Body of pancreas (tissue), 4 donors: Measurements from ENCODE around the gene NAGLU. TPM values are rescaled to one million over a fixed set of nuclear protein-coding genes. Genes with fewer than 3 reads are reported as not detected.

Experiments used
- ATAC-seq: fragments of 150-250 bp; one replicate; pipeline ENCODE4 v1.9.1; 2016
- DNase-seq, 4 donors: peaks; one replicate each; pipeline ENCODE4 v3.0.0-alpha.2; 2019
- H3K27ac ChIP-seq, 4 donors: fragments of 200-600 bp; sonication (generic); 1 replicate in 3 of 4; 2 replicates in 1 of 4; pipeline versions ENCODE4 v1.5.1 to v1.6.1; 2016 to 2019; ENCODE audit warnings: mild to moderate bottlenecking in 1 of 4, mixed read lengths in 1 of 4, moderate library complexity in 1 of 4
- H3K27me3 ChIP-seq, 2 donors: fragments of 200-600 bp; sonication (generic); one replicate each; pipeline ENCODE4 v1.6.0; 2016; ENCODE audit warnings: mild to moderate bottlenecking in 1 of 2
- H3K36me3 ChIP-seq, 2 donors: fragments of 200-600 bp; sonication (generic); replicated peaks in 1 of 2; 2 replicates each; pipeline ENCODE4 v1.5.1; 2016; ENCODE audit warnings: low read depth in 2 of 2; ENCODE audit not compliant: insufficient read depth in 1 of 2
- H3K4me1 ChIP-seq: fragments of 200-600 bp; sonication (generic); one replicate; pipeline ENCODE4 v1.6.0; 2016
- H3K4me3 ChIP-seq, 2 donors: fragments of 200-600 bp; sonication (generic); 1 replicate in 1 of 2; 2 replicates in 1 of 2; pipeline ENCODE4 v1.5.1; 2016 to 2019
- H3K9me3 ChIP-seq, 3 donors: fragments of 200-600 bp; sonication (generic); 1 replicate in 2 of 3; 2 replicates in 1 of 3; pipeline ENCODE4 v1.5.1; 2016
- CTCF ChIP-seq, 7 experiments: fragments of 450-650 bp in 4 of 7; fragments of 200-600 bp in 3 of 7; sonication (generic) in 3 of 7; IDR thresholded peaks; one replicate each; pipeline ENCODE4 v1.5.1; 2016 to 2019; ENCODE audit warnings: antibody characterized with exemption in 7 of 7
- POLR2A ChIP-seq, 3 donors: fragments of 450-650 bp; IDR thresholded peaks; one replicate each; pipeline ENCODE4 v1.6.1; 2016; ENCODE audit warnings: antibody characterized with exemption in 3 of 3, mild to moderate bottlenecking in 2 of 3
- whole genome bisulfite sequencing, 2 donors: methylation state at CpG; one replicate each; pipeline ENCODE4 v1.1.5; 2017; 5-methylcytosine and 5-hydroxymethylcytosine counted together
- intact Hi-C: fragments of 100-400 bp; cut with DNase I; formaldehyde crosslinking; loops from one replicate; pipeline ENCODE4 v1.15.1; 2023
- total RNA-seq, 2 donors: library from RNA; depleted of rRNA; stranded (reverse); fragments of >200 nt; gene quantifications; one replicate each; pipeline ENCODE4 v1.1.0, GENCODE V29; 2016

Gene NAGLU
- total RNA-seq, 2 donors from 2014 or later: 46.4 to 110 TPM

- TF ChIP-seq CTCF (IDR thresholded peaks at IDR 0.05) (no peak), POLR2A (IDR thresholded peaks at IDR 0.05) (no peak)
- Histone ChIP-seq H3K4me3 (no peak overlapping the region), H3K36me3 (no peaks in the 10 kb centered on the region), H3K27me3 (no peaks in the 10 kb centered on the region), H3K9me3 (no peaks in the 10 kb centered on the region), H3K4me1 (no peaks in the 10 kb centered on the region), H3K27ac (no peak overlapping the region)
- intact Hi-C loops: loop anchor here (10.0 kb wide), 1 partner anchor 195 kb away; no protein-coding TSS in a partner anchor
- 79 to 83% methylated on average over 2 of the region's 2 CpGs for WGBS, 2 donors
- no peak for DNase-seq
- ATAC-seq: no peak
Observed at GRCh38 chr17:42509841-42510240, 26.2 kb upstream of the NAGLU start.

GRCh38 chr17:42512246-42512645 lies 23.8 kb upstream of the NAGLU start:
- ATAC-seq: no peak
- no peaks in the 10 kb centered on the region for H3K9me3 ChIP-seq
- H3K36me3 ChIP-seq: no peaks in the 10 kb centered on the region
- no peak overlapping the region for H3K4me3 ChIP-seq
- no peak overlapping the region for H3K27ac ChIP-seq
- no peaks in the 10 kb centered on the region for H3K27me3 ChIP-seq
- H3K4me1 ChIP-seq: peaks cover 4% of the 10 kb centered on the region
- no peak for DNase-seq
- TF ChIP-seq CTCF (IDR thresholded peaks at IDR 0.05): no peak
- TF ChIP-seq POLR2A (IDR thresholded peaks at IDR 0.05): no peak
- WGBS, 2 donors: 87 to 88% methylated on average over 8 to 9 of the region's 9 CpGs
- intact Hi-C loops: loop anchor here (10.0 kb wide), 1 partner anchor 197 kb away; no protein-coding TSS in a partner anchor

GRCh38 chr17:42512733-42513251 lies 23.2 kb upstream of the NAGLU start:
- Histone ChIP-seq H3K27me3 (no peaks in the 10 kb centered on the region), H3K27ac (no peak overlapping the region), H3K4me3 (no peak overlapping the region), H3K4me1 (peaks cover 10% of the 10 kb centered on the region), H3K9me3 (no peaks in the 10 kb centered on the region), H3K36me3 (no peaks in the 10 kb centered on the region)
- WGBS, 2 donors: 71 to 74% methylated on average over 5 to 6 of the region's 6 CpGs
- intact Hi-C loops: loop anchor here (10.0 kb wide), 1 partner anchor 198 kb away; no protein-coding TSS in a partner anchor
- TF ChIP-seq CTCF (IDR thresholded peaks at IDR 0.05): no peak
- TF ChIP-seq POLR2A (IDR thresholded peaks at IDR 0.05): no peak
- ATAC-seq (no peak), DNase-seq (no peak)

- TF ChIP-seq CTCF (IDR thresholded peaks at IDR 0.05): no peak
- TF ChIP-seq POLR2A (IDR thresholded peaks at IDR 0.05): no peak
- intact Hi-C loops: loop anchor here (10.0 kb wide), 1 partner anchor 199 kb away; no protein-coding TSS in a partner anchor
- no peak for ATAC-seq
Observed at GRCh38 chr17:42513686-42514085, 22.4 kb upstream of the NAGLU start.

GRCh38 chr17:42514279-42514678 lies 21.8 kb upstream of the NAGLU start:
- H3K27me3 ChIP-seq: no peaks in the 10 kb centered on the region
- WGBS, 2 donors: 94 to 99% methylated on average over 9 to 11 of the region's 11 CpGs

More at GRCh38 chr17:42513686-42514085, 22.4 kb upstream of the NAGLU start:
- Histone ChIP-seq H3K27me3 (no peaks in the 10 kb centered on the region), H3K36me3 (no peaks in the 10 kb centered on the region), H3K27ac (no peak overlapping the region), H3K4me3 (no peak overlapping the region), H3K4me1 (peaks cover 19% of the 10 kb centered on the region), H3K9me3 (no peaks in the 10 kb centered on the region)
- no peak for DNase-seq
- WGBS, 2 donors: 94 to 95% methylated on average over 11 of the region's 11 CpGs

More at GRCh38 chr17:42514279-42514678, 21.8 kb upstream of the NAGLU start:
- TF ChIP-seq CTCF (IDR thresholded peaks at IDR 0.05) (no peak), POLR2A (IDR thresholded peaks at IDR 0.05) (no peak)
- H3K4me1 ChIP-seq: peaks cover 25% of the 10 kb centered on the region
- H3K27ac ChIP-seq: no peak overlapping the region
- no peaks in the 10 kb centered on the region for H3K36me3 ChIP-seq
- no peak for ATAC-seq
- no peaks in the 10 kb centered on the region for H3K9me3 ChIP-seq
- no peak for DNase-seq
- no peak overlapping the region for H3K4me3 ChIP-seq
- intact Hi-C loops: loop anchor here (10.0 kb wide), 1 partner anchor 199 kb away; no protein-coding TSS in a partner anchor
